Duodenal mucosa (tissue), 2 donors: ENCODE results near the gene METTL25B.
A peak's percentile ranks its signal among the peaks of the same experiment; 100 is the strongest.

Source experiments
- H3K27ac ChIP-seq: one replicate; pipeline ENCODE4 v1.7.0; 2013; ENCODE audit warnings: low read depth, low read length
- H3K27me3 ChIP-seq, 2 donors: one replicate each; pipeline ENCODE4 v1.7.0; 2013; ENCODE audit warnings: low read length in 2 of 2, control low read depth in 1 of 2; ENCODE audit not compliant: insufficient read depth in 2 of 2, control insufficient read depth in 1 of 2
- H3K36me3 ChIP-seq, 2 donors: one replicate each; pipeline ENCODE4 v1.7.0; 2013; ENCODE audit warnings: low read length in 2 of 2, control low read depth in 1 of 2; ENCODE audit not compliant: insufficient read depth in 2 of 2, control insufficient read depth in 1 of 2
- H3K4me1 ChIP-seq, 2 donors: one replicate each; pipeline ENCODE4 v1.7.0; 2013; ENCODE audit warnings: low read length in 2 of 2, control low read depth in 1 of 2; ENCODE audit not compliant: insufficient read depth in 2 of 2, control insufficient read depth in 1 of 2
- H3K4me3 ChIP-seq, 2 donors: one replicate each; pipeline ENCODE4 v1.7.0; 2013; ENCODE audit warnings: low read length in 2 of 2, low read depth in 1 of 2
- H3K9ac ChIP-seq, 2 donors: one replicate each; pipeline ENCODE4 v1.7.0; 2013; ENCODE audit warnings: low read length in 2 of 2, low read depth in 1 of 2
- H3K9me3 ChIP-seq, 2 donors: one replicate each; pipeline ENCODE4 v1.7.0; 2013; ENCODE audit warnings: low read length in 2 of 2, control low read depth in 1 of 2; ENCODE audit not compliant: control insufficient read depth in 1 of 2

METTL25B gene

DNA sequence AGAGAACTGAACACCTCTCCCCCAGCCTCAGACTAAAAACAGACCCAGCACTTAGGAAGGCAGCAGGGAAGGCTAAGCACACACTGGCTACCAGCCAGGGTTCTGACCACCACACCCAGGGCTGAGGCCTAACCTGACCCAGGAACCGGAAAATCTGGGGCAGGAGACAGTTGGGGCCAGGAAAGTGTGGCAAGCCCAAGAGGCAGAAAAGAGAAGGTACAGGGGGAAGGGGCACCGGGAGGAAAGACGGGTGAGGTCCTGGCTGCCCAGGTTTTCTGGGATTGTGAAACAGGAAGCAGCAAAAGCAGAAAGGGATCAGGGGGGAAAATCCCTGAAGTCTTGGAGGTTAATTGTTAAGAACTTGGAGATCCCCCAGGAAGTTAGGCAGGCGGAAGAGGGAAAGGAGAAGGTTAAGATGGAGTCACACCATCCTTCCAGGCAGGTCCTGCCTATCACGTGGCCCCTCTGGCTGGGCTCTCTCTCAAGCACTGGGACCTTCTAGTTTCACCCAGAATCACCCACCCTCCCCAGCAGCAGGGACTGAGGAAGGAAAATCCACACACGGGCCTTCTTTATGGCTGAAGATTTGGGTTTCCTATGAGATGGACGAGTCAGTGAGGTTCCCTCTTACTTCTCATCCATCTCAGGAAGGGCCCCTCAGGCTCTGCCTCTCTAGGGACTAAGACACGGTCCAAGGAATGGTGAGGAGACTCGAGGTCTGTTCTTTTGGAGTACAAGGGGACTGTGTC lies 20.6 kb downstream of the METTL25B start:
- Histone ChIP-seq H3K4me1 (peaks cover 52 to 62% of the 10 kb centered on the region in 2 donors), H3K9ac (peak overlapping the region; percentile 85 to 95), H3K4me3 (peak overlapping the region; percentile 93 to 94), H3K27ac (peak overlapping the region; percentile 95), H3K27me3 (no peaks in the 10 kb centered on the region), H3K9me3 (peaks cover 0 to 1% of the 10 kb centered on the region in 2 donors), H3K36me3 (peaks cover 10 to 13% of the 10 kb centered on the region in 2 donors)

DNA sequence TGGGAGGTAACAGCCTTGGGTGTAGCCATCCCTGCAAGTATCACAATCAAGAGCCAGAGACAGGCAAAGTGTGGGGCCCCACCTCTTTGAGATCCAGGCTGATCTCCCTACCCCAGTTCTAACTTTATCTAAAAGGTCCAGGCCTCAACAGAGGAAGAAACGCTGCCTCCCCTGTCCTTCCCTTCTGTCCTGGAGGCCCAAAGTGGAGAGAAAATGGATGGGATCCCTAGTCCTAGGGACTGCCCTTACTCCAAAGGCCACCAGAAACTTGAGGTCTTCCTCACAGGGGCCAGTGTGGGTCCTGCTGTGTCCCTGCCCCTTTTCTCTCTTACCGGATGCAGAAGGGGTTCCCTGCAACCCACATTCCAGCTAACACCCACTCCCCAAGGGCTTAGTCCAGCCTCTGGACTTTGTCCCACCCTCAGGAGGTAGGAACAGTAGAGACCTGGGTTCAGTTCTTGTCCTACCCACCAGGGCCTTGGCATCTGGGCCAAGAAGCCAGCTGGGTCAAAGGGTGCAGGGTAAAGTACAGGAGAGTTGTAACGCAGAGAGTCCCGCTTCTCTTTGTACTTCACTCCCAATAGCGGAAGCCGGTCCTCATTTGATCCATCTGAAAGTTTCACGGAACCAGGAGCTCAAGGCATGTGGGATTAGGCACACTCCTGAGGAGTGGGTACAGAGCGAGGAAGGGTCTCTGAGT lies 21.3 kb downstream of the METTL25B start:
- Histone ChIP-seq H3K9me3 (peaks cover 0 to 1% of the 10 kb centered on the region in 2 donors), H3K4me3 (peak overlapping the region; percentile 93 to 94), H3K9ac (peak overlapping the region; percentile 85 to 95), H3K4me1 (peaks cover 52 to 62% of the 10 kb centered on the region in 2 donors), H3K27ac (peak overlapping the region; percentile 95), H3K27me3 (no peaks in the 10 kb centered on the region), H3K36me3 (peaks cover 6 to 8% of the 10 kb centered on the region in 2 donors)

DNA sequence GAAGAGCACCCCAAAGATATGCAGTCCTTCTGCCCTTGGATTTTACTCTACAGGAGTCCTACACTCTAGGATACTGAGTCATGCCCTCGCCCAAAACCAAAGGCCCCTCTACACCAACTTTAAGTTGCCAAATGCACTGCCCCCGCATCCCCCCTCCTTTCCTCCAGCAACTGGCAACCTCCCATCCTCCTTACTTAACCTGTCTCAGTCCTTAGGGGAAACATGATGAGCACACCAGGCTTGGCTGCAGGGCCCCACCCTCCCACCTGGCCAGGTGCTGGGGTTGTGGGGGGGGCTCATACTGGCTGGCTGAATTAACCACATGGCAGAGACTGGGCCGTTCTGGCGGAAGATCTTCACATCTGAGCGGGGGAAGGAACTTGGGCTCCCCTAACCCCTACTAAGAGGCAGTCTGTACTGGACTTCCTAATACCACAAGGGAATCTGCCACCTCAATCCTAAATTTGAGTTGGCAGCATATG lies 22.0 kb downstream of the METTL25B start:
- H3K27me3 ChIP-seq: no peaks in the 10 kb centered on the region
- H3K4me1 ChIP-seq: peaks cover 50 to 62% of the 10 kb centered on the region in 2 donors

DNA sequence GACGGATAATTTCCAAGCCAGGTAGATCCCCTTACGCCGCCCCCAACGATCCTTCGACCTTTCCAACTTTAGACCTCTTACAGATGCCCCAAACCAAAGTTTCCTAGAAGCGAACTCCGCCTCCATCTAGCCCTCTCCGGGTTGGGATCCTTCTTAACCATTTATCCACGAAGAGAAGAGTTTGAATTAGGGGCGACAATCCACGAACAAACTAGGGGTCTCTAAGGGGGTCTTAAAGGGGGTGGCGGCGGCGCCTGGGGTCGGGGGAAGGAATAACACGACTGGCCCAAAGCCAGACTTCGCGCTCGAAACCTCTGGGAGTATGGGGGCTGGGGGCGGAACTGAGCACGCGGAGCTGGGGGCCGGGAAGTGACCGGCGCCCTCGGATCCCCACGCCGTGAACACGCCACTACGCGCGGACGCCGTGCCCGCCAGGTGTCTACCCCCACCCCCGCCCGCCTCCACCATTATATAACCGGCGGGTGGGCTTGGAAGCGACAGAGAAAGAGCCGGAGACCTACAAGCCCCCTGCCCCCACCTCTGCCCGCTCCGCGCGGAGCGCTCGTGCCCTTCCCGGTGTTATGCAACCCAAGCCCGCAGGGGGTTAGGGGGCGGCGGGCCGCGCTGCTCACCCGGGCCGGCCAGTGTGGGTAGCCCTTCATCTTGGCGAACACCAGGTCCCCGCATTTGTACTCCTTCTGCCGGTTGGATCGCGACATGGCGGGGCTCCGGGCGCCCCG lies 22.6 kb downstream of the METTL25B start:
- H3K27me3 ChIP-seq: no peaks in the 10 kb centered on the region
- peaks cover 43 to 58% of the 10 kb centered on the region in 2 donors for H3K4me1 ChIP-seq
- H3K27ac ChIP-seq: peak overlapping the region; percentile 95
- H3K36me3 ChIP-seq: no peaks in the 10 kb centered on the region
- peaks cover 0 to 1% of the 10 kb centered on the region in 2 donors for H3K9me3 ChIP-seq
- peak overlapping the region; percentile 85 to 95 for H3K9ac ChIP-seq
- peak overlapping the region; percentile 93 to 94 for H3K4me3 ChIP-seq

More for the DNA sequence above, 22.0 kb downstream of the METTL25B start:
- H3K27ac ChIP-seq: peak overlapping the region; percentile 95
- peak overlapping the region; percentile 85 to 95 for H3K9ac ChIP-seq
- peaks cover 0 to 1% of the 10 kb centered on the region in 2 donors for H3K9me3 ChIP-seq
- H3K4me3 ChIP-seq: peak overlapping the region; percentile 93 to 94
- H3K36me3 ChIP-seq: peaks cover under 1 to 5% of the 10 kb centered on the region in 2 donors

DNA sequence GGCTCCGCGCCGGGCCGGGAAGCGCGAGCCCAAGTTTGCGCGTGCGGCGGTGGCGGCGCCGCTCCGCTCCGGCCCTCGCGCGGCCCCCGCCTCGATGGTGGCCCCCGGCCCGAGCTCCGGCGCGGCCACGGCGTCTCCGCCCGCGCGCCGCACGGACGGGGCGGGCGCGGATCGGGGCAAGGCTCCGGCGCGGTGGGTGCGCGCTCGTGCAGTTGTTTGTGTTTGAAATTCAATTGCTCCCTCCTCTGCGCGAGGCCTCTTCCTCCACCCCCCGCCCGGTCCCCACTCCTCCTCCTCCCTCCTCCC lies 23.1 kb downstream of the METTL25B start, which contains the start of gene HDGF:
Gene HDGF (minus strand): TSS at position 225 of the 306 bp plus-strand sequence. CDS start 246 bp downstream, outside the sequence.
- H3K4me1 ChIP-seq: peaks cover 38 to 52% of the 10 kb centered on the region in 2 donors
- H3K9ac ChIP-seq: peak within 1 kb of the TSS; percentile 95 to 96
- no peaks in the 10 kb centered on the region for H3K36me3 ChIP-seq
- peak within 1 kb of the TSS; percentile 95 for H3K27ac ChIP-seq
- H3K9me3 ChIP-seq: peaks cover 0 to 1% of the 10 kb centered on the region in 2 donors
- H3K4me3 ChIP-seq: peak within 1 kb of the TSS; percentile 93 to 94
- H3K27me3 ChIP-seq: no peaks in the 10 kb centered on the region

DNA sequence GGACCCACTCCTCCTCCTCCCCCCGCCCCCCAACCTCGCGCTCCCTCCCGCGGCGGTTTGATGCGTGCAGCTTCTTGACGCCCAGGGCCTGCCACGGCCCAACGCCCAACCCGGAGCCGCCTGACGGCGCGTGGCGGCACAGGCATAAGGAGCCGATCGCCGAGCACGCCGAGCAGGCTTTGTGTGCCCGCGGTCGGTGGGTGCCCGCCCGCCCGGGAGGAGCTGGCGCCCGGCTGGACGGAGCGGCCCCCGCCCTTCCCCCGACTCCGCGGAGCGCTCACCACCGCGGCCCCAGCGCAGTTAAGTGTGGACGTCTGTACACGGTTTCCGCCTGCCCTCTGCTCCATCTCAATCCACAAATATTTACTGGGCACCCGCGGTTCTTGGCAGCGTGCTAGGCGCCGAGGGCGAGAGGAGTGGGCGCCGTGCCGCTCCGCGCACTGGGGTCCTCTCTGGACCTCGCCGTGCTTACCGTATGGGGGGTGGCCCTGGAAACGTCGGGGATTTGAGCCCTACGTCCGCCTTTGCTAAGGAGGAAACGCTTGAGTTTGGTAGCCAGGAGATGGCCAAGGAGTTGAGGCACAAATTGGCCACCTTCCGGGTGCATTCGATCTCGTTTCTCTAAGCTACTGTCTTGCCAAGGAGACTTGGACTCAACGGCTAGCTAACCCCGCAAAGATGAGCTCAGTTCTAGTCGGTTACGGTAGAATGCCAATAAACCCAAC lies 23.6 kb downstream of the METTL25B start:
- peak overlapping the region; percentile 95 for H3K27ac ChIP-seq
- peak overlapping the region; percentile 89 to 96 for H3K9ac ChIP-seq
- H3K36me3 ChIP-seq: no peaks in the 10 kb centered on the region
- H3K27me3 ChIP-seq: no peaks in the 10 kb centered on the region
- H3K4me1 ChIP-seq: peaks cover 37 to 49% of the 10 kb centered on the region in 2 donors
- peaks cover 0 to 1% of the 10 kb centered on the region in 2 donors for H3K9me3 ChIP-seq
- H3K4me3 ChIP-seq: peak overlapping the region; percentile 93 to 94

DNA sequence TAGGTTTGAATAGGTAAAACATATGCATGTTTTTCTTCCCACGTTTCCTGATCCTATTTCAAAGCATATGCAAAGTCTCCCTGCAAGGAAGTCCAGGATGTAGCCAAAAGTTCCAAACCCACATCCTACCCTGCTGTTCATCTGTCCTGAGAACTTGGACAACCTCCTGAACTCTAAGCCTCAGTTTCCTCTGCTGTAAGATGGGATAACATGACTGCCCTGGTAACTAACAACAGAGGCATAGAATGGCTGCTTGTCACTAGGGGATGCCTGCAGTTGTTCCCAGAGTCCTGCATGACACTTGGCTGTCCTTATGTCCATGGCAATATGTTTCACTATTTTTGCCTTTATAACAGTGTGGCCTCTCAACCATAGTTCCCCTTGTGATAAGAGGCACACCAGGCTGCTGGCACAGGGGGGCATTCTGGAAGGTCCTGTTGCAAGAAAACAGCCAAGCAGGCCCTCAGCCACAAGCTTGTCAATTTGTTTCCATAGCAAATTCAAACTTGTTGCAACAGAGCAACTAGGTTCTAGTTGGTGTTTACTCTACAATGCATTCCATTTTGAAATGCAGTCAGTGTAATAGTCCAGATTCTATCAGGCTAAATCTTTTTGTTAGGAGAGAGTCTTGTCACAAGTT lies 24.7 kb downstream of the METTL25B start:
- Histone ChIP-seq H3K27ac (no peak overlapping the region), H3K4me3 (peak overlapping the region; percentile 93 to 94), H3K9ac (peak overlapping the region; percentile 89 to 96), H3K36me3 (no peaks in the 10 kb centered on the region), H3K9me3 (peaks cover 0 to 1% of the 10 kb centered on the region in 2 donors), H3K4me1 (peaks cover 29 to 40% of the 10 kb centered on the region in 2 donors), H3K27me3 (no peaks in the 10 kb centered on the region)

DNA sequence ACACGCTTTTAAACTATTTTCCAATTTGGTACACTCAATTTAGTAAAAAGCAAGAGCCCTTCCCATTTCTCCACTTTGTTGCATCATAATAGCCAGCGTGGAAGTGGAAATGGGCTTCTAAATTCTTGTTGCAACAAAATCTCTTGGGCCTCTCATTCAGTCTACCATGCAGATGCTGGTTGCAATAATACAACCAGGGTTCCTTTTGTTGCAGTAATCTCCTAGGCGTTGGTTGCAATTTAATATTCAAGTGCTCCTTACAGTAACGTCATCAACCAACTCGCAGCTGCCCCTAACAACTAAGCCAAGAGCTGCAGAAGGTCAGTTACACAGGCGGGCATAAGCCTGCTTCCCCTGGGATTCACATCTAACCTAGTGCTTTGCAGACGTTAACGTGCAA lies 25.9 kb downstream of the METTL25B start:
- H3K9me3 ChIP-seq: peaks cover 0 to 1% of the 10 kb centered on the region in 2 donors
- peaks cover 17 to 27% of the 10 kb centered on the region in 2 donors for H3K4me1 ChIP-seq
- no peaks in the 10 kb centered on the region for H3K36me3 ChIP-seq
- no peak overlapping the region for H3K4me3 ChIP-seq
- no peak overlapping the region for H3K9ac ChIP-seq
- no peak overlapping the region for H3K27ac ChIP-seq
- no peaks in the 10 kb centered on the region for H3K27me3 ChIP-seq

DNA sequence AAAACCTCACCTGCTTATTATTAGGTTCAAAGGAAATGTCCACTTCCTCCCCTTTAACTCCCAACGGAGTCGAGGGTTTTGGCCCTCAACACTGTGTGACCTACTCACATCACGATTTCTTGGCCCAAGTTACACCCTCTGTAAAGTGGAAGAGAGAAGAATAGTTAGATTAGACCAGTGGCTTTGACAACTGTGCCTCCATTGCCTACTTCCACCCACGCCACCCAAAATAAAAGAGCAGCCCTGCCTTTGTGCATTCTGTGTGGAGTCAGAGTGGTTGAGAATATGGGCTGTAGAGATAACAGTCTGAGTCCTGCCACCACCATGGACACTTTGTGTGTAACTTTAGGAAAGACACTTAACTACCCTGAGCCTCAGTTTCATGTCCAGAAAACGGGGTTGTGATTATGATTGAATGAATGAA lies 27.3 kb downstream of the METTL25B start:
- H3K9me3 ChIP-seq: peaks cover 0 to 1% of the 10 kb centered on the region in 2 donors
- no peaks in the 10 kb centered on the region for H3K36me3 ChIP-seq
- peaks cover 9 to 14% of the 10 kb centered on the region in 2 donors for H3K4me1 ChIP-seq
- no peaks in the 10 kb centered on the region for H3K27me3 ChIP-seq
- H3K4me3 ChIP-seq: no peak overlapping the region
- no peak overlapping the region for H3K27ac ChIP-seq
- no peak overlapping the region for H3K9ac ChIP-seq
